ENCODE data around the gene MTHFD1L. TPM values are rescaled to one million over a fixed set of nuclear protein-coding genes. Genes with fewer than 3 reads are reported as not detected.
A peak's percentile ranks its signal among the peaks of the same experiment; 100 is the strongest.

MTHFD1L gene
- total RNA-seq, 1 donor from 2014 or later, result 10.4 TPM

GRCh38 chr6:150999576-150999975 lies 134.1 kb downstream of the MTHFD1L start:
- Histone ChIP-seq H3K27me3 (no peaks in the 10 kb centered on the region), H3K36me3 (peaks cover 0 to 10% of the 10 kb centered on the region in 2 donors), H3K27ac (no peak overlapping the region), H3K4me1 (peaks cover 0 to 6% of the 10 kb centered on the region in 2 donors), H3K9me3 (no peaks in the 10 kb centered on the region), H3K4me3 (no peak overlapping the region)
- intact Hi-C loops (cut with DNase I), result no loop called here
- no peak for DNase-seq (ENCODE audit: low spot score in 2 of 2)
- TF ChIP-seq CTCF (IDR thresholded peaks at IDR 0.05), result no peak

GRCh38 chr6:151001387-151002056 lies 136.0 kb downstream of the MTHFD1L start:
- Histone ChIP-seq H3K9me3 (no peaks in the 10 kb centered on the region), H3K4me1 (peaks cover 0 to 13% of the 10 kb centered on the region in 2 donors), H3K27ac (no peak overlapping the region), H3K36me3 (peaks cover 0 to 6% of the 10 kb centered on the region in 2 donors), H3K4me3 (no peak overlapping the region), H3K27me3 (no peaks in the 10 kb centered on the region)
- intact Hi-C loops (cut with DNase I), result no loop called here
- TF ChIP-seq CTCF (IDR thresholded peaks at IDR 0.05), result no peak
- DNase-seq (ENCODE audit: low spot score in 2 of 2), result no peak

GRCh38 chr6:151002057-151002450 lies 136.6 kb downstream of the MTHFD1L start:
- intact Hi-C loops (cut with DNase I), result no loop called here
- no peak for TF ChIP-seq CTCF (IDR thresholded peaks at IDR 0.05)

GRCh38 chr6:151002491-151002935 lies 137.0 kb downstream of the MTHFD1L start:
- no peaks in the 10 kb centered on the region for H3K27me3 ChIP-seq
- no peak for TF ChIP-seq CTCF (IDR thresholded peaks at IDR 0.05)
- no peak for DNase-seq (ENCODE audit: low spot score in 2 of 2)
- intact Hi-C loops (cut with DNase I), result no loop called here
- H3K4me1 ChIP-seq, result peaks cover 0 to 15% of the 10 kb centered on the region in 2 donors
- no peaks in the 10 kb centered on the region for H3K36me3 ChIP-seq
- no peak overlapping the region for H3K4me3 ChIP-seq
- no peak overlapping the region for H3K27ac ChIP-seq
- no peaks in the 10 kb centered on the region for H3K9me3 ChIP-seq

More at GRCh38 chr6:151002057-151002450, 136.6 kb downstream of the MTHFD1L start:
- Histone ChIP-seq H3K27ac (no peak overlapping the region), H3K4me3 (no peak overlapping the region), H3K36me3 (peaks cover 0 to under 1% of the 10 kb centered on the region in 2 donors), H3K27me3 (no peaks in the 10 kb centered on the region), H3K4me1 (peaks cover 0 to 13% of the 10 kb centered on the region in 2 donors), H3K9me3 (no peaks in the 10 kb centered on the region)
- no peak for DNase-seq (ENCODE audit: low spot score in 2 of 2)

GRCh38 chr6:151004383-151005024 lies 139.0 kb downstream of the MTHFD1L start:
- intact Hi-C loops (cut with DNase I), result loop anchor here (5.0 kb wide), 1 partner anchor 112 kb away; no protein-coding TSS in a partner anchor
- no peak for TF ChIP-seq CTCF (IDR thresholded peaks at IDR 0.05)
- Histone ChIP-seq H3K27me3 (no peaks in the 10 kb centered on the region), H3K27ac (peak overlapping the region; percentile 38 to 48), H3K36me3 (no peaks in the 10 kb centered on the region), H3K4me1 (peaks cover 0 to 16% of the 10 kb centered on the region in 2 donors), H3K4me3 (no peak overlapping the region), H3K9me3 (no peaks in the 10 kb centered on the region)
- no peak for DNase-seq (ENCODE audit: low spot score in 2 of 2)
